H9 (cell line): ENCODE data around the gene CFAP43. TPM values are rescaled to one million over a fixed set of nuclear protein-coding genes. Genes with fewer than 3 reads are reported as not detected.

Source experiments
- DNase-seq: peaks from one replicate; pipeline ENCODE4 v3.0.0-alpha.2; 2017
- H2AFZ ChIP-seq: one replicate; pipeline ENCODE4 v1.6.1; 2013; ENCODE audit warnings: mild to moderate bottlenecking, low read length, control low read depth, moderate library complexity
- H2AK5ac ChIP-seq: 2 replicates; pipeline ENCODE4 v1.6.1; 2013; ENCODE audit warnings: low read length, control low read depth, mixed read lengths; ENCODE audit not compliant: insufficient read length
- H2BK120ac ChIP-seq: one replicate; pipeline ENCODE4 v1.6.1; 2013; ENCODE audit warnings: low read depth, mild to moderate bottlenecking, low read length, control low read depth, inconsistent platforms; ENCODE audit not compliant: poor library complexity, severe bottlenecking
- H2BK12ac ChIP-seq: 2 replicates; pipeline ENCODE4 v1.6.1; 2013; ENCODE audit warnings: low read length, control low read depth, mixed read lengths, low read depth; ENCODE audit not compliant: insufficient read length
- H2BK15ac ChIP-seq: 2 replicates; pipeline ENCODE4 v1.6.1; 2013; ENCODE audit warnings: low read depth, low read length, control low read depth
- H2BK20ac ChIP-seq: one replicate; pipeline ENCODE4 v1.6.1; 2013; ENCODE audit warnings: low read depth, mild to moderate bottlenecking, low read length, control low read depth, inconsistent platforms; ENCODE audit not compliant: poor library complexity, severe bottlenecking
- H2BK5ac ChIP-seq: 2 replicates; pipeline ENCODE4 v1.6.1; 2013; ENCODE audit warnings: low read length, control low read depth, mixed read lengths; ENCODE audit not compliant: insufficient read length
- H3K14ac ChIP-seq: 2 replicates; pipeline ENCODE4 v1.6.1; 2013; ENCODE audit warnings: low read length, control low read depth; ENCODE audit not compliant: insufficient read depth
- H3K18ac ChIP-seq: 2 replicates; pipeline ENCODE4 v1.6.1; 2013; ENCODE audit warnings: low read depth, mild to moderate bottlenecking, mixed read lengths, low read length, control low read depth; ENCODE audit not compliant: insufficient read length
- H3K23ac ChIP-seq: 2 replicates; pipeline ENCODE4 v1.6.1; 2013; ENCODE audit warnings: low read length, control low read depth, mixed read lengths, low read depth; ENCODE audit not compliant: insufficient read length
- H3K23me2 ChIP-seq: 2 replicates; pipeline ENCODE4 v1.6.1; 2013; ENCODE audit warnings: low read depth, mild to moderate bottlenecking, mixed read lengths, low read length, control low read depth; ENCODE audit not compliant: insufficient read length, poor library complexity, severe bottlenecking
- H3K27ac ChIP-seq: 2 replicates; pipeline ENCODE4 v1.5.1; 2013; ENCODE audit warnings: low read length, control low read depth, mixed read lengths, low read depth; ENCODE audit not compliant: insufficient read length
- H3K27me3 ChIP-seq: 2 replicates; pipeline ENCODE4 v1.6.1; 2013; ENCODE audit warnings: low read length, control low read depth, inconsistent platforms; ENCODE audit not compliant: insufficient read depth
- H3K4ac ChIP-seq: 2 replicates; pipeline ENCODE4 v1.6.1; 2013; ENCODE audit warnings: low read depth, mild to moderate bottlenecking, control low read depth, inconsistent platforms, low read length, moderate library complexity
- H3K4me1 ChIP-seq: 2 replicates; pipeline ENCODE4 v1.6.1; 2013; ENCODE audit warnings: low read length, control low read depth, inconsistent platforms; ENCODE audit not compliant: insufficient read depth
- H3K4me2 ChIP-seq: 2 replicates; pipeline ENCODE4 v1.6.1; 2013; ENCODE audit warnings: low read length, control low read depth, mixed read lengths; ENCODE audit not compliant: insufficient read length, insufficient read depth
- H3K56ac ChIP-seq: 2 replicates; pipeline ENCODE4 v1.6.1; 2013; ENCODE audit warnings: low read depth, mild to moderate bottlenecking, mixed read lengths, low read length, control low read depth; ENCODE audit not compliant: insufficient read length
- H3K79me1 ChIP-seq: 2 replicates; pipeline ENCODE4 v1.6.1; 2013; ENCODE audit warnings: low read depth, mild to moderate bottlenecking, moderate library complexity, low read length, control low read depth, inconsistent platforms; ENCODE audit not compliant: insufficient read depth, poor library complexity, severe bottlenecking
- H3K79me2 ChIP-seq: 2 replicates; pipeline ENCODE4 v1.6.1; 2013; ENCODE audit warnings: low read length, control low read depth, inconsistent platforms; ENCODE audit not compliant: insufficient read depth
- H3K9ac ChIP-seq: 2 replicates; pipeline ENCODE4 v1.6.1; 2013; ENCODE audit warnings: low read length, control low read depth, mixed read lengths; ENCODE audit not compliant: insufficient read length; ENCODE audit errors: extremely low read depth
- H3K9me3 ChIP-seq: one replicate; pipeline ENCODE4 v1.6.1; 2013; ENCODE audit warnings: low read depth, low read length, inconsistent platforms; ENCODE audit not compliant: control insufficient read depth
- H3T11ph ChIP-seq: one replicate; pipeline ENCODE4 v1.6.1; 2013; ENCODE audit warnings: mild to moderate bottlenecking, low read length, control low read depth, inconsistent platforms
- H4K20me1 ChIP-seq: one replicate; pipeline ENCODE4 v1.6.1; 2013; ENCODE audit not compliant: control insufficient read depth, insufficient read length, insufficient read depth
- H4K5ac ChIP-seq: 2 replicates; pipeline ENCODE4 v1.6.1; 2013; ENCODE audit warnings: low read depth, mild to moderate bottlenecking, mixed read lengths, low read length, control low read depth; ENCODE audit not compliant: insufficient read length
- H4K8ac ChIP-seq: replicated peaks from 2 replicates; pipeline ENCODE4 v1.6.1; 2013; ENCODE audit warnings: low read length, control low read depth, mixed read lengths, low read depth; ENCODE audit not compliant: insufficient read length
- H4K91ac ChIP-seq: 2 replicates; pipeline ENCODE4 v1.6.1; 2013; ENCODE audit warnings: low read depth, mild to moderate bottlenecking, moderate library complexity, mixed read lengths, low read length, control low read depth; ENCODE audit not compliant: insufficient read length
- H3K27ac Mint-ChIP-seq, 3 experiments: 2 replicates in 2 of 3; 3 replicates in 1 of 3; pipeline ENCODE4 v1.8.0; 2020 to 2021; ENCODE audit warnings: mixed read lengths in 3 of 3, mild to moderate bottlenecking in 1 of 3, moderate library complexity in 1 of 3
- H3K27me3 Mint-ChIP-seq: 2 replicates; pipeline ENCODE4 v1.8.0; 2021; ENCODE audit warnings: low read depth, mild to moderate bottlenecking, moderate library complexity, mixed read lengths
- H3K36me3 Mint-ChIP-seq, 3 experiments: 2 replicates in 2 of 3; 3 replicates in 1 of 3; pipeline ENCODE4 v1.8.0; 2020 to 2021; ENCODE audit warnings: low read depth in 3 of 3, mixed read lengths in 3 of 3; ENCODE audit not compliant: insufficient read depth in 1 of 3
- H3K4me1 Mint-ChIP-seq, 2 experiments: 2 replicates each; pipeline ENCODE4 v1.8.0; 2020; ENCODE audit warnings: mixed read lengths in 2 of 2
- H3K4me3 Mint-ChIP-seq, 2 experiments: 2 replicates in 1 of 2; 3 replicates in 1 of 2; pipeline ENCODE4 v1.8.0; 2020 to 2021; ENCODE audit warnings: mild to moderate bottlenecking in 2 of 2, mixed read lengths in 2 of 2, moderate library complexity in 1 of 2
- H3K9me3 Mint-ChIP-seq, 2 experiments: 2 replicates in 1 of 2; 3 replicates in 1 of 2; pipeline ENCODE4 v1.8.0; 2020; ENCODE audit warnings: mild to moderate bottlenecking in 2 of 2, mixed read lengths in 2 of 2, moderate library complexity in 1 of 2
- CTCF ChIP-seq: fragments of 200-600 bp; sonication (generic); conservative IDR thresholded peaks from 3 replicates; pipeline ENCODE4 v1.8.0; 2021; ENCODE audit warnings: antibody characterized with exemption, mild to moderate bottlenecking
- WGBS: extraction: QIAGEN DNeasy Blood & Tissue Kit; methylation state at CpG from one replicate; pipeline ENCODE4 v1.1.7; 2013; ENCODE audit warnings: missing lambda C conversion rate, low lambda C conversion rate, mixed read lengths; ENCODE audit not compliant: insufficient read length; ENCODE audit errors: extremely low coverage; 5-methylcytosine and 5-hydroxymethylcytosine counted together
- total RNA-seq: library from RNA; stranded (reverse); gene quantifications from 2 replicates; pipeline ENCODE4 v1.2.1, GENCODE V29; 2021

The CFAP43 gene
- total RNA-seq, 1 experiment from 2014 or later, result 0.26 TPM

GRCh38 chr10:104255311-104255981 is 23.3 kb upstream of the CFAP43 start:
- Histone ChIP-seq H3K9me3 (no peaks in the 10 kb centered on the region), H3K56ac (no peak overlapping the region), H3K23ac (no peak overlapping the region), H2BK15ac (no peak overlapping the region), H3K27ac (no peak overlapping the region), H4K8ac (no peak overlapping the region), H2AK5ac (no peak overlapping the region), H3K9ac (peak overlapping the region; percentile 14), H2BK20ac (no peak overlapping the region), H3K4me1 (peaks cover 11% of the 10 kb centered on the region; the same call in 1 of the 2 replicates), H3K79me1 (no peaks in the 10 kb centered on the region), H2BK120ac (no peak overlapping the region), H3K4me2 (peak overlapping the region; percentile 87), H4K5ac (no peak overlapping the region), H3K23me2 (peaks cover 12% of the 10 kb centered on the region), H2AFZ (no peak overlapping the region), H2BK12ac (no peak overlapping the region), H4K91ac (no peak overlapping the region), H4K20me1 (no peaks in the 10 kb centered on the region), H3K18ac (no peak overlapping the region), H3K27me3 (no peaks in the 10 kb centered on the region; the same call in 1 of the 2 replicates), H3K4ac (no peak overlapping the region), H3K79me2 (no peaks in the 10 kb centered on the region; the same call in 1 of the 2 replicates), H3T11ph (no peak overlapping the region), H3K14ac (no peak overlapping the region; the same call in 1 of the 2 replicates), H2BK5ac (no peak overlapping the region)
- Mint-ChIP-seq H3K9me3 (no peaks in the 10 kb centered on the region), H3K4me3 (peak overlapping the region; percentile 77 to 87), H3K27me3 (peaks cover 15% of the 10 kb centered on the region), H3K4me1 (peaks cover 49 to 60% of the 10 kb centered on the region in 2 experiments), H3K27ac (no peak overlapping the region), H3K36me3 (peaks cover 0 to 30% (median 16%) of the 10 kb centered on the region in 3 experiments; a peak in 5 of 7 replicates)
- no peak for TF ChIP-seq CTCF
- DNase-seq, result no peak
- WGBS, result no CpG with 5 or more reads among the region's 12 CpGs
